PFSK-1 (cell line): ENCODE data around the gene ZNF716.

Experiments
- POLR2AphosphoS5 ChIP-seq: IDR thresholded peaks from 2 replicates; pipeline ENCODE4 v1.6.1; 2012; ENCODE audit warnings: low read depth, mild to moderate bottlenecking, control low read depth, low read length, moderate library complexity
- SIN3A ChIP-seq: IDR thresholded peaks from 2 replicates; pipeline ENCODE4 v1.6.1; 2012; ENCODE audit warnings: mild to moderate bottlenecking, low read length, moderate library complexity, borderline replicate concordance; ENCODE audit not compliant: insufficient read depth
- TAF1 ChIP-seq: IDR thresholded peaks from 2 replicates; pipeline ENCODE4 v1.6.1; 2012; ENCODE audit warnings: low read length, control low read depth, borderline replicate concordance; ENCODE audit not compliant: insufficient read depth

GRCh38 chr7:57404967-57405421 lies 45.0 kb upstream of the ZNF716 start:
- TF ChIP-seq POLR2AphosphoS5 (no peak), TAF1 (no peak), SIN3A (no peak)
